CD4-positive, alpha-beta T cell treated with Interleukin-15 for 4 hours (primary cell): ENCODE measurements around the gene KRT38.
"Not testable (repeated sequence)": the region's sequence is repeated elsewhere in the genome, so short reads cannot be mapped to it uniquely, and the experiment has no call there.

Experiments
- DNase-seq: peaks from one replicate; pipeline ENCODE4 v3.0.0-alpha.2; 2020; ENCODE audit warnings: low spot score

Gene KRT38

GRCh38 chr17:41462705-41463104 lies 21.9 kb upstream of the KRT38 start:
- DNase-seq = no peak

GRCh38 chr17:41457676-41458075 lies 16.9 kb upstream of the KRT38 start:
- no peak for DNase-seq

- DNase-seq = no peak
Observed at GRCh38 chr17:41456204-41456603, 15.4 kb upstream of the KRT38 start.

GRCh38 chr17:41455236-41455635 lies 14.5 kb upstream of the KRT38 start:
- DNase-seq = no peak

GRCh38 chr17:41453066-41453465 lies 12.3 kb upstream of the KRT38 start:
- no peak for DNase-seq

GRCh38 chr17:41452281-41452680 lies 11.5 kb upstream of the KRT38 start:
- DNase-seq = no peak

- DNase-seq = no peak
Observed at GRCh38 chr17:41451154-41451728, 10.5 kb upstream of the KRT38 start.

- no peak for DNase-seq
Observed at GRCh38 chr17:41449008-41449407, 8.2 kb upstream of the KRT38 start.

- no peak for DNase-seq
Observed at GRCh38 chr17:41448506-41448905, 7.7 kb upstream of the KRT38 start.

- no peak for DNase-seq
Observed at GRCh38 chr17:41446806-41447205, 6.0 kb upstream of the KRT38 start.

GRCh38 chr17:41444640-41445039 lies 3.9 kb upstream of the KRT38 start:
- DNase-seq = no peak

GRCh38 chr17:41444186-41444585 lies 3.4 kb upstream of the KRT38 start:
- DNase-seq = no peak

GRCh38 chr17:41442739-41443138 lies 2.0 kb upstream of the KRT38 start:
- no peak for DNase-seq

- DNase-seq = no peak
Observed at GRCh38 chr17:41439375-41439774, 1.4 kb downstream of the KRT38 start.

GRCh38 chr17:41437769-41438168 lies 3.0 kb downstream of the KRT38 start:
- no peak for DNase-seq

GRCh38 chr17:41437254-41437653 lies 3.5 kb downstream of the KRT38 start:
- no peak for DNase-seq

GRCh38 chr17:41434415-41434814 lies 6.4 kb downstream of the KRT38 start:
- no peak for DNase-seq

GRCh38 chr17:41434005-41434404 lies 6.8 kb downstream of the KRT38 start:
- no peak for DNase-seq

- no peak for DNase-seq
Observed at GRCh38 chr17:41433586-41433985, 7.2 kb downstream of the KRT38 start.

GRCh38 chr17:41430376-41430775 lies 10.4 kb downstream of the KRT38 start:
- not testable (repeated sequence) for DNase-seq

- DNase-seq = no peak
Observed at GRCh38 chr17:41429667-41430066, 11.1 kb downstream of the KRT38 start.

- DNase-seq = no peak
Observed at GRCh38 chr17:41428591-41429291, 12.0 kb downstream of the KRT38 start.

GRCh38 chr17:41424111-41424635 lies 16.6 kb downstream of the KRT38 start, which contains the start of gene KRT37:
TSS of gene KRT37 (minus strand) at chr17:41424585. CDS start at chr17:41424523, 62 bp downstream.
- DNase-seq = no peak

GRCh38 chr17:41422586-41422985 lies 18.2 kb downstream of the KRT38 start:
- DNase-seq = not testable (repeated sequence)
